ENCODE results near the gene PDE3A. TPM values are rescaled to one million over a fixed set of nuclear protein-coding genes. Genes with fewer than 3 reads are reported as not detected.

The PDE3A gene
- total RNA-seq, 1 donor from 2014 or later = 1.3 TPM

- no peak for DNase-seq
- TF ChIP-seq CTCF (IDR thresholded peaks at IDR 0.05; ENCODE audit: partially characterized antibody, unreplicated experiment) = no peak
- H3K27me3 Mint-ChIP-seq (ENCODE audit: unreplicated experiment) = no peaks in the 10 kb centered on the region
- H3K4me1 Mint-ChIP-seq (ENCODE audit: low read depth, unreplicated experiment) = no peaks in the 10 kb centered on the region
- no peak overlapping the region for H3K4me3 Mint-ChIP-seq (ENCODE audit: unreplicated experiment)
- H3K27ac Mint-ChIP-seq (ENCODE audit: unreplicated experiment) = no peak overlapping the region
- H3K36me3 Mint-ChIP-seq (ENCODE audit: unreplicated experiment) = no peaks in the 10 kb centered on the region
- no peaks in the 10 kb centered on the region for H3K9me3 Mint-ChIP-seq (ENCODE audit: unreplicated experiment)
Observed at GRCh38 chr12:20342111-20342510, 26.2 kb upstream of the PDE3A start.

- Mint-ChIP-seq H3K27me3 (ENCODE audit: unreplicated experiment) (no peaks in the 10 kb centered on the region), H3K27ac (ENCODE audit: unreplicated experiment) (no peak overlapping the region), H3K4me3 (ENCODE audit: unreplicated experiment) (no peak overlapping the region), H3K36me3 (ENCODE audit: unreplicated experiment) (no peaks in the 10 kb centered on the region), H3K9me3 (ENCODE audit: unreplicated experiment) (no peaks in the 10 kb centered on the region), H3K4me1 (ENCODE audit: low read depth, unreplicated experiment) (no peaks in the 10 kb centered on the region)
- DNase-seq = no peak
- TF ChIP-seq CTCF (IDR thresholded peaks at IDR 0.05; ENCODE audit: partially characterized antibody, unreplicated experiment) = no peak
Observed at GRCh38 chr12:20345866-20346265, 22.5 kb upstream of the PDE3A start.

GRCh38 chr12:20350026-20350425 lies 18.3 kb upstream of the PDE3A start:
- Mint-ChIP-seq H3K4me3 (ENCODE audit: unreplicated experiment) (no peak overlapping the region), H3K9me3 (ENCODE audit: unreplicated experiment) (no peaks in the 10 kb centered on the region), H3K27ac (ENCODE audit: unreplicated experiment) (no peak overlapping the region), H3K4me1 (ENCODE audit: low read depth, unreplicated experiment) (no peaks in the 10 kb centered on the region), H3K36me3 (ENCODE audit: unreplicated experiment) (no peaks in the 10 kb centered on the region), H3K27me3 (ENCODE audit: unreplicated experiment) (no peaks in the 10 kb centered on the region)
- no peak for TF ChIP-seq CTCF (IDR thresholded peaks at IDR 0.05; ENCODE audit: partially characterized antibody, unreplicated experiment)
- DNase-seq = no peak

- Mint-ChIP-seq H3K27ac (ENCODE audit: unreplicated experiment) (no peak overlapping the region), H3K4me3 (ENCODE audit: unreplicated experiment) (no peak overlapping the region), H3K36me3 (ENCODE audit: unreplicated experiment) (no peaks in the 10 kb centered on the region), H3K9me3 (ENCODE audit: unreplicated experiment) (no peaks in the 10 kb centered on the region), H3K4me1 (ENCODE audit: low read depth, unreplicated experiment) (no peaks in the 10 kb centered on the region), H3K27me3 (ENCODE audit: unreplicated experiment) (no peaks in the 10 kb centered on the region)
- TF ChIP-seq CTCF (IDR thresholded peaks at IDR 0.05; ENCODE audit: partially characterized antibody, unreplicated experiment) = no peak
- no peak for DNase-seq
Observed at GRCh38 chr12:20350495-20350894, 17.8 kb upstream of the PDE3A start.

GRCh38 chr12:20351406-20351805 lies 16.9 kb upstream of the PDE3A start:
- Mint-ChIP-seq H3K4me1 (ENCODE audit: low read depth, unreplicated experiment) (no peaks in the 10 kb centered on the region), H3K4me3 (ENCODE audit: unreplicated experiment) (no peak overlapping the region), H3K27ac (ENCODE audit: unreplicated experiment) (no peak overlapping the region), H3K9me3 (ENCODE audit: unreplicated experiment) (no peaks in the 10 kb centered on the region), H3K27me3 (ENCODE audit: unreplicated experiment) (no peaks in the 10 kb centered on the region), H3K36me3 (ENCODE audit: unreplicated experiment) (no peaks in the 10 kb centered on the region)
- TF ChIP-seq CTCF (IDR thresholded peaks at IDR 0.05; ENCODE audit: partially characterized antibody, unreplicated experiment) = no peak
- DNase-seq = no peak

All from glutamatergic neuron (in vitro differentiated cells).